Measurements from ENCODE around the gene BACH2. TPM values are rescaled to one million over a fixed set of nuclear protein-coding genes. Genes with fewer than 3 reads are reported as not detected.
A peak's percentile ranks its signal among the peaks of the same experiment; 100 is the strongest.

Gene BACH2
- total RNA-seq, 2 experiments from 2014 or later, result 60.7 to 66.9 TPM

DNA sequence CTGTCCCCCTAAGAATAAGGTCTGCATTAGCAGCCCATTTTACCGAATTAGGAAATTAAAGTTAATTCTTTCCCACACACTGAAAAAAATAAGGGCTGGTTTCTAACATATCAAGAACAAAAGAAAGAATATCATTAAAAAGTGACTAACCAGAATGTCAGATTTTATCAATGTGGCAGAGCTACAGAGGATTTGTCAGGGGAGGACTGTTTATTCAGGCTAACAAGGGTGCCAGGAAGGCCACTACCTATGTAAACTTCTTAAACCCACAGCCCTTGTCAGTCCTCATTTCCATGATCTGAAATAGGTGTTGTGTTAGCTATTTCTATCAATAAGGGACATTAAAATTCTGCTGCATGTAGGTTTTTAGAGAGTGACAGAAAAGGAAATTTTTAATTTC is 76.4 kb downstream of the BACH2 start:
- no peaks in the 10 kb centered on the region for H3K27me3 Mint-ChIP-seq
- peaks cover 19% of the 10 kb centered on the region for H3K9me3 Mint-ChIP-seq
- ATAC-seq (no peak), DNase-seq (no peak)
- TF ChIP-seq, protein P1, sequence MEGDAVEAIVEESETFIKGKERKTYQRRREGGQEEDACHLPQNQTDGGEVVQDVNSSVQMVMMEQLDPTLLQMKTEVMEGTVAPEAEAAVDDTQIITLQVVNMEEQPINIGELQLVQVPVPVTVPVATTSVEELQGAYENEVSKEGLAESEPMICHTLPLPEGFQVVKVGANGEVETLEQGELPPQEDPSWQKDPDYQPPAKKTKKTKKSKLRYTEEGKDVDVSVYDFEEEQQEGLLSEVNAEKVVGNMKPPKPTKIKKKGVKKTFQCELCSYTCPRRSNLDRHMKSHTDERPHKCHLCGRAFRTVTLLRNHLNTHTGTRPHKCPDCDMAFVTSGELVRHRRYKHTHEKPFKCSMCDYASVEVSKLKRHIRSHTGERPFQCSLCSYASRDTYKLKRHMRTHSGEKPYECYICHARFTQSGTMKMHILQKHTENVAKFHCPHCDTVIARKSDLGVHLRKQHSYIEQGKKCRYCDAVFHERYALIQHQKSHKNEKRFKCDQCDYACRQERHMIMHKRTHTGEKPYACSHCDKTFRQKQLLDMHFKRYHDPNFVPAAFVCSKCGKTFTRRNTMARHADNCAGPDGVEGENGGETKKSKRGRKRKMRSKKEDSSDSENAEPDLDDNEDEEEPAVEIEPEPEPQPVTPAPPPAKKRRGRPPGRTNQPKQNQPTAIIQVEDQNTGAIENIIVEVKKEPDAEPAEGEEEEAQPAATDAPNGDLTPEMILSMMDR (IDR thresholded peaks at IDR 0.05), result no peak
- intact Hi-C loops (cut with micrococcal nuclease), result no loop called here
- H3K36me3 Mint-ChIP-seq (ENCODE audit: low read depth), result peaks cover 42% of the 10 kb centered on the region
- no peak overlapping the region for H3K4me3 Mint-ChIP-seq
- CTCF ChIA-PET, result interaction anchor here (0.8 to 1.3 kb wide), 3 partner anchors 8 to 110 kb away, joined by 3 to 5 read pairs (median 3); no protein-coding TSS in a partner anchor
- peaks cover 27% of the 10 kb centered on the region for H3K4me1 Mint-ChIP-seq (ENCODE audit: low read depth)
- H3K27ac Mint-ChIP-seq, result no peak overlapping the region
- POLR2A ChIA-PET, result interaction anchor here (0.8 to 4.0 kb wide), 8 partner anchors 10 to 64 kb away, joined by 3 to 20 read pairs (median 3); no protein-coding TSS in a partner anchor

DNA sequence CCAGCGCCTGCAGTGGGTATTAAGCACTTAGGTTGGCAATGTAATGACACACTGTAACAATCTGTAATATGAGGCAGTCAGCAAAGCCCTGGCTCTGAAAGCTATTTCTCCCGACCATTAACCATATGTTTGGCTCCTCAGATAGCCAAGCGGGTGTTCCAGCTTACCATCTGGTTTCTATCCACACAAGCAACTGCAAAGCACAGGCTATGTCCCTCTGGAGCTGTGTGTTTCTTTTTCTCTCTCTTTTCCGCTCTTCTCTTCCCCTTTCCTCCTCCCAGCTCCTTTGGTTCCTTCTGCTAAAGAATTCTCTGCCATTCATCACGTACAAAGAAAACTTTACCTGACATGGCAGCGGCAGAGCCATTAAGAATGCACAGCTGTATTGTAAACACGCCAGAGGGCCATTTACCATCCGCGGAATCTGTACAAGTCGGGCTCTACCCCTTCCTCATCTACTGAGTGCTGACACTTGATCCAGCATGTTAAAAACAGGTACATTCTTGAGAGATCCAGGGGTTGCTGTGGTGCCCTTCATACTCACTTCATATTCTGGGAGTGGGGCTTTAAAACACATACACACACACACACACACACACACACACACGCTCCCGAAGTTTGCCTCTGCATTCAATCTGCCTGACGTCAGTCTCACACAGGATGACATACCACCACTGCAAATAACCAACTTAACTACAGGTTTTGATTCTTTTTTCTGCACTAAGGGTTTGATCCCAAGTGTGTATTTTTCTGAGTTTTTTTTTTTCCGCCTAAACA is 77.2 kb downstream of the BACH2 start:
- ChIA-PET CTCF (interaction anchor here (0.7 to 6.4 kb wide), 13 partner anchors 8 to 279 kb away, joined by 3 to 52 read pairs (median 4); no protein-coding TSS in a partner anchor), POLR2A (interaction anchor here (0.6 to 5.3 kb wide), 26 partner anchors 11 to 368 kb away, joined by 3 to 39 read pairs (median 8); partner anchors contain the start of gene BACH2)
- H3K27ac Mint-ChIP-seq, result no peak overlapping the region
- H3K36me3 Mint-ChIP-seq (ENCODE audit: low read depth), result peaks cover 39% of the 10 kb centered on the region
- intact Hi-C loops (cut with micrococcal nuclease), result loop anchor here (5.0 kb wide), 1 partner anchor 33 kb away; no protein-coding TSS in a partner anchor
- no peak for ATAC-seq
- H3K27me3 Mint-ChIP-seq, result no peaks in the 10 kb centered on the region
- peaks cover 21% of the 10 kb centered on the region for H3K4me1 Mint-ChIP-seq (ENCODE audit: low read depth)
- DNase-seq, result peak; percentile 53
- TF ChIP-seq, protein P1 (IDR thresholded peaks at IDR 0.05), result no peak
- peaks cover 19% of the 10 kb centered on the region for H3K9me3 Mint-ChIP-seq
- H3K4me3 Mint-ChIP-seq, result no peak overlapping the region

DNA sequence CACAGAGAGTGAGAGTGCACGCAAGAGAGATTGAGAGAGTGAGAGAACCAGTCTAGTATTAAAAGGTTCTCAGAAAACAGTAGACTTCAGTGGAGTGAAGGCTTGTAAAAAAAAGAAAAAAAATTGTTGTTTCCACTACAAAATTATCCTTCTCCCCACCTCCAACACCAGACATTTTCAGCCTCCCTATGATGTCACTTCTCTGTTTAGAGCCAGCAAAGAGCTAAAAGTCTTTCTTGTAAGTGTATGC is 77.8 kb downstream of the BACH2 start:
- Mint-ChIP-seq H3K36me3 (ENCODE audit: low read depth) (peaks cover 34% of the 10 kb centered on the region), H3K4me1 (ENCODE audit: low read depth) (peaks cover 21% of the 10 kb centered on the region), H3K4me3 (no peak overlapping the region), H3K9me3 (peaks cover 15% of the 10 kb centered on the region), H3K27ac (no peak overlapping the region), H3K27me3 (no peaks in the 10 kb centered on the region)
- TF ChIP-seq, protein P1 (IDR thresholded peaks at IDR 0.05), result no peak
- DNase-seq (no peak), ATAC-seq (no peak)
- ChIA-PET POLR2A (interaction anchor here (0.6 to 5.3 kb wide), 25 partner anchors 11 to 150 kb away, joined by 3 to 39 read pairs (median 9); partner anchors contain the start of gene BACH2), CTCF (interaction anchor here (0.7 to 6.4 kb wide), 13 partner anchors 9 to 278 kb away, joined by 3 to 52 read pairs (median 4); no protein-coding TSS in a partner anchor)
- intact Hi-C loops (cut with micrococcal nuclease), result loop anchor here (5.0 kb wide), 1 partner anchor 33 kb away; no protein-coding TSS in a partner anchor

DNA sequence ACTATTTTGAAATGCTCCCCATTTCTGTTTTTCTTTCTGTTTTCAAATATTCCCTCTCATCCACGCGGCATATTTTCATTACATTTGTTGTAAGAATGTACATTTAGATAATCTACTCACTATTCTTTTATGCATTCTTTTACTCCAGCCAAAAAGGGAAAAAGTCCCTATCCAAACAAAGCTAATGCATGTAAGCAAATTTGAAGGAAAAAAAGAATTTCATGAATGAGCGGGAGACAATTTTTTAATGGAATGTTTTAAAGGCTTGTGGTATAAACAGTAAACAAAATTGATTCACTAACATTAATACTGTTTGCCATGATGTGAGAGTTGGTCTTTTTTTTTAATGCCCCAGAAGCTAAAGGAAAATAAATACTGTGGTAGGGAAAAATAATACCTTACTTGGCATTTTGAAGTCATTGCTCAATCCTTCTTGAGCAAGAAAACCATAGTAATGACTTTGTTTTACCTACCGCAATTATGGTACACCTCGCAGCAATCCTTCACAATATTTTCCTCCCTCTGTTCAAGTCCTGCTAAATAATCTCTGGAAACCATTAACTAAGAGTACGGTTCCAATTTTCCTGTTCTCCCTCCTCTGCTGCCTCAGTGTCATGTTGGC is 79.0 kb downstream of the BACH2 start:
- no peak overlapping the region for H3K4me3 Mint-ChIP-seq
- ATAC-seq, result no peak
- peaks cover 6% of the 10 kb centered on the region for H3K9me3 Mint-ChIP-seq
- H3K27me3 Mint-ChIP-seq, result no peaks in the 10 kb centered on the region
- POLR2A ChIA-PET, result interaction anchor here (0.9 to 5.3 kb wide), 20 partner anchors 12 to 149 kb away, joined by 3 to 39 read pairs (median 12); partner anchors contain the start of gene BACH2
- peaks cover 28% of the 10 kb centered on the region for H3K36me3 Mint-ChIP-seq (ENCODE audit: low read depth)
- DNase-seq, result no peak
- CTCF ChIA-PET, result interaction anchor here (0.7 to 6.4 kb wide), 18 partner anchors 11 to 277 kb away, joined by 3 to 52 read pairs (median 4); no protein-coding TSS in a partner anchor
- TF ChIP-seq, protein P1 (IDR thresholded peaks at IDR 0.05), result no peak
- H3K27ac Mint-ChIP-seq, result no peak overlapping the region
- H3K4me1 Mint-ChIP-seq (ENCODE audit: low read depth), result peaks cover 22% of the 10 kb centered on the region
- intact Hi-C loops (cut with micrococcal nuclease), result loop anchor here (5.0 kb wide), 1 partner anchor 35 kb away; no protein-coding TSS in a partner anchor
